Mesodermal cell (in vitro differentiated cells): ENCODE results near the gene LUC7L3.
"Not testable (repeated sequence)": the region's sequence is repeated elsewhere in the genome, so short reads cannot be mapped to it uniquely, and the experiment has no call there.

Experiments
- H3K27ac ChIP-seq: 2 replicates; pipeline ENCODE4 v1.7.0; 2013; ENCODE audit warnings: mild to moderate bottlenecking, low read depth, low read length, moderate library complexity; ENCODE audit not compliant: severe bottlenecking
- H3K36me3 ChIP-seq: 2 replicates; pipeline ENCODE4 v1.7.1; 2013; ENCODE audit warnings: mild to moderate bottlenecking, low read length, moderate library complexity; ENCODE audit not compliant: control insufficient read depth, insufficient read depth
- H3K4me1 ChIP-seq: one replicate; pipeline ENCODE4 v1.7.1; 2013; ENCODE audit warnings: mild to moderate bottlenecking, low read length; ENCODE audit not compliant: insufficient read depth, control insufficient read depth, poor library complexity, severe bottlenecking
- H3K4me3 ChIP-seq: 2 replicates; pipeline ENCODE4 v1.7.0; 2013; ENCODE audit warnings: low read length, control low read depth, mild to moderate bottlenecking; ENCODE audit not compliant: insufficient read depth, poor library complexity, severe bottlenecking; ENCODE audit errors: extremely low read depth
- H3K9me3 ChIP-seq: 2 replicates; pipeline ENCODE4 v1.7.1; 2013; ENCODE audit warnings: mild to moderate bottlenecking, low read length, moderate library complexity; ENCODE audit not compliant: control insufficient read depth
- WGBS, 2 experiments: methylation state at CpG; one replicate each; pipeline ENCODE4 v1.1.5; 2013; ENCODE audit warnings: missing lambda C conversion rate in 2 of 2; ENCODE audit not compliant: insufficient coverage in 2 of 2; 5-methylcytosine and 5-hydroxymethylcytosine counted together

The LUC7L3 gene

GRCh38 chr17:50680543-50681262 lies 38.7 kb upstream of the LUC7L3 start:
- not testable (repeated sequence) for H3K4me1 ChIP-seq, H3K36me3 ChIP-seq, H3K4me3 ChIP-seq, H3K9me3 ChIP-seq, H3K27ac ChIP-seq
- 86 to 91% methylated on average over 9 to 10 of the region's 12 CpGs for WGBS, 2 experiments

DNA sequence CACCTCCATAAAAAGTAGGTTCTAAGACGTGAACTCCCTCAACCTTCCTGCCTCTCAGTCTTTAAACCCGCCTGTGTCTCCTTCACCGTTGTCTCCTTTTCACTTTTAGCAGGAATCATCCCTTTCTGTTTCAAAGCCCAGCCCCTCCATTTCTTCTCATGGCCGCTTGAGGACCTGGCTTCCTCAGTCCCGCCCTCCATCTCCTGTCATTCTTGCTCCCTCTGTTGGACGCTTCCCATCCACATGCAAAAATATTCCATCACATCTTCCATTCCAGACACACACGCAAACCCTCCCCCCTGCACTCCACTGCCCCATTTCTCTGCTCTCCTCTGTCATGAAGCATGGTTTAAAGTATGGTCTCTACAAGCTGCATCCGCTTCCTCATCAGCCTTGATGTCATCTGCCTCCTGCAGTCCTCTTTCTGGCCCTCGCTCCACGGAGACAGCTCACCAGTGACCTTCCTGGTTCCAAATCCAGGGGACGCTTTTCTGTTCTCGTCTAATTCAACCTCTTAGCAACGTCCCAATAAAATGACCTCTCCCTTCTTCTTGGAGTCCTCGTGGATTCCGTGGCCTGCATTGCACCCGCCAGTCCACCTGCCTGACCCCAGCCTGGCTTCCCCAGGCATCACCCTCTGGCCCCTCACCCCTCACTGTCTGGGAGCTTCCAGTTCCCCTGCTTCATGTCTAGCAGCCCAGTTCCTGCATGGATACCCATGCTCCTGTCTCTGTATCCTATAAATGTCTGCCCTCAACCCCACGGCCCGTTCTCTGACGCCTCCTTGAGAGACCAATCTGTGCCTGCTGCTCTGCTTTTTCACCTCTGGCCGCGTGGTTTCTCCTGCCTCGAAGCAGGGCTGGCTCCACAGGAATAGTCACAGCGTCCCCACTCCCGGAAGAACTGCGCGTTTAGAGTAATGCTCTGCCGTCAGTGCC lies 37.9 kb upstream of the LUC7L3 start:
- H3K36me3 ChIP-seq: no peaks in the 10 kb centered on the region
- no peak overlapping the region for H3K27ac ChIP-seq
- 79 to 80% methylated on average over 27 of the region's 27 CpGs for WGBS, 2 experiments
- H3K4me1 ChIP-seq: peaks cover 6% of the 10 kb centered on the region
- H3K4me3 ChIP-seq: no peak overlapping the region
- H3K9me3 ChIP-seq: no peaks in the 10 kb centered on the region

DNA sequence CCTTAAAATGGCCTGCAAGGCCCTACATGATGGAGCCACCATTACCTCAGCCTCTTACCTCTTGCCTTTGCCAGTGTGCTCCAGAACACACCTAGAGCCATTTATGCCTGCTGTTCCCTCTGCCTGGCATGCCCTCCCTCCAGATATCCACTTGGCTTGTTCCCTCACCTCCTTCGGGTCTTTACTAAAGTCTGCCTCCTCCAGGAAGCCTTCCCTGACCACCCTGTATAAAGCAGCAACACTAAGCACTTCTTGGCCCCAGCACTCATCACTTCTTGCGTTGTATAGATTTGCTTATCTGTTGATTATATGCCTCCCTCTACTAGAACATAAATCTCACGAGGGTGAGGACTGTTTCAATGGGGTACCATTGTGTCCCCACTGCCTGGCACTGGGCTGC lies 37.0 kb upstream of the LUC7L3 start:
- Histone ChIP-seq H3K27ac (no peak overlapping the region), H3K36me3 (no peaks in the 10 kb centered on the region), H3K4me3 (no peak overlapping the region), H3K4me1 (peaks cover 13% of the 10 kb centered on the region), H3K9me3 (no peaks in the 10 kb centered on the region)
- WGBS, 2 experiments: 100% methylated on average over 1 of the region's 3 CpGs

- H3K27ac ChIP-seq: no peak overlapping the region
- no peak overlapping the region for H3K4me3 ChIP-seq
- 95 to 100% methylated on average over 1 to 3 of the region's 3 CpGs for WGBS, 2 experiments
- H3K36me3 ChIP-seq: no peaks in the 10 kb centered on the region
- peaks cover 15% of the 10 kb centered on the region for H3K4me1 ChIP-seq
- no peaks in the 10 kb centered on the region for H3K9me3 ChIP-seq
Observed at GRCh38 chr17:50682938-50683337, 36.5 kb upstream of the LUC7L3 start.

- no peak overlapping the region for H3K4me3 ChIP-seq
- no peaks in the 10 kb centered on the region for H3K9me3 ChIP-seq
- H3K4me1 ChIP-seq: peaks cover 15% of the 10 kb centered on the region
- no peak overlapping the region for H3K27ac ChIP-seq
- H3K36me3 ChIP-seq: no peaks in the 10 kb centered on the region
- 96 to 97% methylated on average over 20 to 26 of the region's 28 CpGs for WGBS, 2 experiments
Observed at GRCh38 chr17:50683434-50684287, 35.7 kb upstream of the LUC7L3 start.

- Histone ChIP-seq H3K4me3 (no peak overlapping the region), H3K9me3 (no peaks in the 10 kb centered on the region), H3K36me3 (no peaks in the 10 kb centered on the region), H3K4me1 (peaks cover 19% of the 10 kb centered on the region), H3K27ac (no peak overlapping the region)
- WGBS, 2 experiments: 95 to 96% methylated on average over 3 to 4 of the region's 5 CpGs
Observed at GRCh38 chr17:50684288-50684611, 35.2 kb upstream of the LUC7L3 start.

GRCh38 chr17:50684612-50685333 lies 34.6 kb upstream of the LUC7L3 start:
- H3K27ac ChIP-seq: no peak overlapping the region

DNA sequence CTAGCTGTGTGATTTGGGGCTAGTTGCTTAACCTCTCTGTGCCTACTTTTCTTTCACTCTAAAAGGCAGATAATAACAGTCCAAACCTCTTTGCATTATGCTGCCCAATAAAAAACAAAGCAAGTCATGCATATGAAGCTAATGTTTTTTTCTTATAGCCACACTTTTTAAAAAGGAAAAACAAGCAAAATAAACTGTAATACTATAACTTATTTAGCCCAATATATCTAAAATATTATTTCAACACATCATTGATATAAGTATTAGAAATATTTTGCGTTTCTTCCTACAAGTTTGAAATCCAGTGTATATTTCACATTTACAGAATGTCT lies 34.1 kb upstream of the LUC7L3 start:
- Histone ChIP-seq H3K9me3 (no peaks in the 10 kb centered on the region), H3K27ac (no peak overlapping the region), H3K4me3 (no peak overlapping the region), H3K4me1 (peaks cover 30% of the 10 kb centered on the region), H3K36me3 (no peaks in the 10 kb centered on the region)
- WGBS, 2 experiments: no CpG with 5 or more reads among the region's 1 CpG

More at GRCh38 chr17:50684612-50685333, 34.6 kb upstream of the LUC7L3 start:
- 75 to 85% methylated on average over 15 of the region's 15 CpGs for WGBS, 2 experiments
- peaks cover 24% of the 10 kb centered on the region for H3K4me1 ChIP-seq
- no peaks in the 10 kb centered on the region for H3K9me3 ChIP-seq
- no peaks in the 10 kb centered on the region for H3K36me3 ChIP-seq
- H3K4me3 ChIP-seq: no peak overlapping the region

GRCh38 chr17:50685691-50686493 lies 33.5 kb upstream of the LUC7L3 start:
- 89 to 92% methylated on average over 17 of the region's 17 CpGs for WGBS, 2 experiments
- H3K36me3 ChIP-seq: no peaks in the 10 kb centered on the region
- no peak overlapping the region for H3K4me3 ChIP-seq
- no peaks in the 10 kb centered on the region for H3K9me3 ChIP-seq
- peaks cover 36% of the 10 kb centered on the region for H3K4me1 ChIP-seq
- no peak overlapping the region for H3K27ac ChIP-seq
